EL (cell line): ENCODE results near the gene ME3.
A peak's percentile ranks its signal among the peaks of the same experiment; 100 is the strongest.

ENCODE experiments used
- DNase-seq: peaks from one replicate; pipeline ENCODE4 v3.0.0-alpha.2; 2016

ME3 gene

DNA sequence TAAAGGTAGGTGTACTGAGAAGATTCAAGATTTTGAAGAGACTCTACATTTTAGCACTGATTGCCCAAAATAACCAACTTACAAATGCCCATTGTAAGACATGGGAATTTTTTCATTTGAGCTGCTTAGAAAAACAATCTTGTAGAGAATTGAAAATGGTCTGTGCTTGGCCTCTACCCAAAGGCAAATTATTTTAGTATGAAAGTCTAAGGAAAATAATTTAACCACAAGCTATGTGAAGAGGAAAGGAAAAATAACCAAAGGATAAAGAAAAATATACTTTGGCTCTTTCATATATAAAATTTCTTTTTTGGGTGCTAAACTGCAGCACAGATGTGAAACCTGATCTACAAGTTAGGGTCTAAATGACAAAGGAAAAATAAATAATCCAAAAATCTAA lies 54.9 kb downstream of the ME3 start:
- DNase-seq, result peak; percentile 16

DNA sequence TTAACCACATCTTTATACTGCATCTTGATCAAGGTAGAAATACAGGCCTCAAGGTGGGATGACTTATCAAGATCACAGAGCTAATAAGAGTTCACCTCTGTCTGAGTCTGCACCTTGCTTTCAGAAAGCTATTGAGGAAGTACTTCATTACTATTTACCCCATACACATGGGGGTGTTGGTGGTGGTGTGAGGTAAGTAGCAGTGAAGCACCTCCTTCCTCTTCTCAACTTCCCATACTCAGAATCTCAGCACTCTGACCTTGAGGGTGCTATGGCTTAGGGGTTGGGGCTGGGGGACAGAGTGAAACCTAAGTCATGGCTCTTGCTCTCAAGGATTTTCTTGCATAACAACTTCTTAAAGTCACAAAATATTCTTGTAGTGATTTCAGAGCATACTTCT lies 56.9 kb downstream of the ME3 start:
- no peak for DNase-seq

DNA sequence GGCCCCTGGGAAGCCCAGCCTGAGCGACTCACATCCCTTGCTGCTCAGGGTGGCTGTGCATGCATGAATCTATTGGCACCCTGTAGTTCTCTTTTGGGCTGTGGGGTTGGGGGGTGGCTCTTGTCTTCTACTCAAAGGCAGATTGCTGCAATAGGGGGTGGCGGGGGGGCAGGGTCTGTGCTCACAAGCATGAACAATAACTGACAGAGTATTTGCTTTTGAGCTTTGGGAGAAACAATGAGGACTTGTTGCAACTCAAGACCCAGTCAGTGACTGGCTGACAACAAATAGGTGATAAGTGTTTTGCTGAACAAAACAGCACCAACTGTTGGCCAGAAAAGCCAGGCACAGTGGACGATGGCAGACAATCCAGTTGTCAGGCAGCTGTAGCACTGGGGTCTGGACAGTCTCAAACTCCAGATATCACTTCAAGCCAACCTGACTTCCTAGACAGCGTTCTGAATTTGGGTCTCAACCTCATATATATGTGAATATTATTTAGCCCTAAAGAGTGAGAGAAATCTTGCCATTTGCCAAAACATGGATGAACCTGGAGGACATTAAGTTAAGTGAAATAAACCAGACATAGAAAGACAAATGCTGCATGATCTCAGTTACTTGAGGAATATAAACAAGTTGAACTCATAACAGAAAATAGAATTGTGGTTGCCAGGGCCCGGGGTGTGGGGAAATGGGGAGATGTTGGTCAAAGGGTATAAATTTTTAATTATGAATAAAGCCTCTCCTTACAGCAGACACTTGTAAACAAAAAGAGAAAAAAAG lies 61.7 kb downstream of the ME3 start:
- DNase-seq, result no peak

DNA sequence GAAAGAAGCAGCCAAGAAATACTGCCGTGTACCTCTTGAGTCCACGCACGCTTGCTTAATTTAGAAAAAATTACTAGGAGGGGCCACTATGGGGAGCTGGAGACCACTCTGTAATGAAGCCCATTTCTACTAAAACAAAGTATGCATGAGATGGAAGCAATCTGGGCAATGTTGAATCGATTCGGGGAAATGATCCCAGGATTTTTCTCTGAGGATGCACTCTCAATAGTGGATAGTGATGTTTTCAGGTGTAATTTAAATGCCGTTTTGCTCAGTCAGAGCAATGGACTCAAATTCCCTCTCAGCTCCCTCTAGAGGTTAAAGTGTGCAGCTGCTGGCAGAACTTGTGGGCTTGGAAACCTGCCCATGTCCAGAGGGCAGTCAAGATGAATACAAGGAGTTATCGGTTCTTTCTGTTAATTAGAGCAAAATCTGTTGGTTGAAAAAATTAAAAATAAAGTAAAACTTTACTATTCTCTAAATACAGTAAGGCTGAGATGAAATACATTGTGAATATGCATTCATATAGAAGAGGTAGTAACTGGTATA lies 64.1 kb downstream of the ME3 start:
- DNase-seq, result peak; percentile 80

DNA sequence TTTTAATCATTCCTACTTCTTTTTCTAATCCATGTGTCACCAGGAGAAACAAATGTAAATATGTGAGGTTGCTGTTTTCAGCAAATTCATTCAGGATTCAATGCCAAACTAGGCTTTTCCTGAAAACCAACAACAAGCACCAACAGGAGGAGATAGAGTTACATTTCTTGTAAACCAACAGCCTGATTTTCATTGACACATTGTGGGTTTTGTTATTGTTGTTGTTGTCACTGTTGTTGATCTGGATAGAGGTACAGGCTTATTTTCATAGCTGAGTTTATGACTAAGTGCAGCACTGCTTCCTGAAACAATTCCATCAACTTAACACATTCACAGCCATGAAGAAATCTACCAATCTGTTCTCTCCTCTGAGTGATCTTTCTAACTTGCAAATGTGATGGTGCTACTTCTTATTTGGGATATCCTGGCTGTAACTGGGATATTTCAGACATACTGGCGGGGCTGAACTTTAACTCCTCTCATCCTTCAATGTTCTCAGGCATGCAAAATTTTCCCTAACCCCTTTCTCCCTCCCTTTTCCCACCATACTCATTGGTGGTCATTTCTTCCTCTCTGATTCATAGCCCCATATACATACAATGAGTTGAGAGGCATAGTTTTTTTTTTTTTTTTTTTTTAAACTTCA lies 65.5 kb downstream of the ME3 start:
- DNase-seq, result no peak

DNA sequence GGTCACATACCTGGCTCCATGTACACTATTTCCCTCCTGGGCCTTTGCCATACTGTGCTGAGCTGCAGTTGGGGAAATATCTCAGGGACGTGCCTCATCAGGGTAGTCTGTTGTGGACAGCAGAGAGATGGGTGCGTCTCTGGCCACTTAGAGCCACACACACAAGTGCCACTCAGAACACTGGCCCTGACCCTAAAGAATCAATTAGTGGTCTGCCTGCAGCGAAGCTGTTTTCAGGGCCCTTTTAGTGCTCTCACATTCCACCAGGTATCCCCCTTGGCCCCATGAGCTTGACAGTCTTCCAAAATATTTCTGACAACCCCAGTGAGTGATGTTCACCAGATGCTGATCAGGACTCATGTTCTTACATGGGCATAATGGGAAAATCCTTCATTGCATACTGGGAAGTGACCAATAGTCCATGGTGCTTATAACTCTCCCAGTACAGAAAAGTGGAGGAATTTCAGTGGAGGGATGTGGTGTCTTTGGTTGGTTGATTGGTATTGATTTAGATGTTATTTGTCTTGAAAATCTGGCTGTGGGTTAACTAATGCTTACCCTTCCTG lies 66.1 kb downstream of the ME3 start:
- DNase-seq, result no peak

DNA sequence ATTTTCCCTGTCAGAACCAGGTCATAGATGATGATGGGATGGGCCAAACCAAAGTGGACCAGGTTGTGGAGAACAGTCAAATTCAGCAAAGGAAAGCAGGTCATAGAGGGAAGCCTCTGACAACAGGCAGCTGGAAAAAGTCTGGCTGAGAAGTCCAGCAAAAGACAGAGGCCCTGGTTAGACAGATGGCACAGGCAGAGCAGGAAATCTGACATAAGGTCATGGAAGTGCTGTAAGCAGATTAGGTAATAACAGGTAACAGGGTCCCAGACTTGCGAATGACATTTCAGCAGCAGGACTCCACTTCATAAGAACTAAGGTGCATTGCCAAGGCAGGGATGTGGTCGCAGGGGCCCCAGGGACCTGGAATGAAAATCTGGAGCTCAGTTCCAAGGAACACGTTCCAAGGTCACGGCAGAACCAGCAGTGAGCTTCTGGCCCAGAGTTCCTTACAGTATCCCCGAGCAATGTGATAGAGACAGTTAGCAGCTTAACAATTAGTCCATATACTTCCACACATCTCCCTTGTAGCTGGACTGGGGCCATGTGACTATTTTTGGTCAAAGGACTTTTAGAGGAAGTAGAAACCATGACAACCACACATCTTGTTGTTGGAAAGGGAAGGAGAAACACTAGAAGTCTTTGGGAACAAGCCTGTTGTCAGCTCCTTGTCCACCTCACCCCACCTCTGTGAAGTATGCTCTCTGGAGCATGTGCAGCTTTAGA lies 75.4 kb downstream of the ME3 start:
- no peak for DNase-seq

DNA sequence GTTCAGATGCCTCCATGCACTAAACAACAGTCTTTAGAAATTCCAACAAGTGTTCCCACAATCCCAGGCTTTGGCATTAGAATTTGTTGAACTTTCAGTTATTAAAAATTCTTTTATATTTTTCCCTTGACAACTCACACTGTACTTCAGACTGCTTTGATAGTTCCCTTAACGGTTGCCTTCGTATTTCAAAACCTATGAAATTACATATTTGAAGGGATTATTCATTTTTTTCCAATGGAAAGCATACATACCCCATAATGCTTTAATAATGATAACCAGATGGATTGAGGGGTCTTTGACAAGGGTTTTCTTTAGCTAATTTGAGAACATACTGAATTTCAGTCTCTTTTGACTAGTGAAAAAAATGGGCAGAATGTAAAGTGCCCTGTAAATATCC lies 76.5 kb downstream of the ME3 start:
- no peak for DNase-seq

DNA sequence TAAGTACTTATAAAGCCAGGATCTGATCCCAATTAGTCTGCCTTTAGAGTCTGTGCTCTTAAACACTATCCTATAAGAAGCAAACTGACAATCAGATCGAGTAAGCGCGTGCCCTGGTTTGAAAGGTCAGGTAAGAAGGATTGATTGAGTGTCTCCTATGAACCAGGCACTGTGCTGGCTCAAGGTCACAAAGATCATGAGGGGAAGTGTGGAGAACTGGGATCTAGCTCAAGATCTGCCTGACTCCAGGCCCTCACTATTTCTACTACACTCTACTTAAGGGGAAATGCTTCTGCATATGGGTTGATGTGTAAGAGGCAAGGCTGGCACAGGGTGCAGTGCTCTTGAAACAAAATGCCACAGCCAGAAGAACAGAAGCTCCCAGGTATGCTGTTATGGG lies 77.0 kb downstream of the ME3 start:
- no peak for DNase-seq

DNA sequence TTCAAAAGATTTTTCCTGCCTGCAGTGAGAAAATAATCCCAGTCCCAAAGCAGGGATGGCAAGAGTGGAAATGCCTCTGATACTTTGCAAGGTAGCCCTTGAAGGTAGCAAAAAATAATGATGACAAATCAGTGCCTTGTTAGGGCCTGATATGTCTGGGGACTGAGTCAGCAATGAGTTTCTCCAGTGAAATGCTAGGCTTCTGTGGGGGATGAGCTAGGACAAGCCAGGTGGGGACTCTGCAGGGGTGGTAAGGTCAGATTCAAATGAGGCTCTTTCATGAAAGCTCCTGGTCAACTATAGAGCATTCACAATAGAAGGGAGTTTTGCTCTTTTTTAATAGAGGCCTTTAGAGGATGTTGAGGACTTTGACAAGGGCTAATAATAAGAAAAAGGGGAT lies 77.7 kb downstream of the ME3 start:
- peak; percentile 46 for DNase-seq

DNA sequence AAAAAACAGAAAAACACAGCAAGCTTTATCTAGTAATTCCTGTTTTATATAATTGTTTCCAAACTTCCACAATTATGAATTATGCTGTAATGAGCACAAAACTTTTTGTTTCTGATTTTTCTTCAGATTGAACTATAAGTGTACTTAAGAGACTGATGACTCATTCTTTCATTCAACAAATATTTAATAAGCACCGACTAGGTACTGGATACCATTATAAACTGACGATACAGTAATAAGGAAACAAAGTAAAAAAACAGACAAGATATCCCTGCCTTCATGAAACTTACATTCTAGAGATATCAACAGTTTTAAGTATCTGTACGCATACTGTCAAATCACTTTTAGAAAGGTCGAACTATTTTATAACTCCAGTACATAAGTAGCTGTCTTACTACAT lies 78.6 kb downstream of the ME3 start:
- no peak for DNase-seq

DNA sequence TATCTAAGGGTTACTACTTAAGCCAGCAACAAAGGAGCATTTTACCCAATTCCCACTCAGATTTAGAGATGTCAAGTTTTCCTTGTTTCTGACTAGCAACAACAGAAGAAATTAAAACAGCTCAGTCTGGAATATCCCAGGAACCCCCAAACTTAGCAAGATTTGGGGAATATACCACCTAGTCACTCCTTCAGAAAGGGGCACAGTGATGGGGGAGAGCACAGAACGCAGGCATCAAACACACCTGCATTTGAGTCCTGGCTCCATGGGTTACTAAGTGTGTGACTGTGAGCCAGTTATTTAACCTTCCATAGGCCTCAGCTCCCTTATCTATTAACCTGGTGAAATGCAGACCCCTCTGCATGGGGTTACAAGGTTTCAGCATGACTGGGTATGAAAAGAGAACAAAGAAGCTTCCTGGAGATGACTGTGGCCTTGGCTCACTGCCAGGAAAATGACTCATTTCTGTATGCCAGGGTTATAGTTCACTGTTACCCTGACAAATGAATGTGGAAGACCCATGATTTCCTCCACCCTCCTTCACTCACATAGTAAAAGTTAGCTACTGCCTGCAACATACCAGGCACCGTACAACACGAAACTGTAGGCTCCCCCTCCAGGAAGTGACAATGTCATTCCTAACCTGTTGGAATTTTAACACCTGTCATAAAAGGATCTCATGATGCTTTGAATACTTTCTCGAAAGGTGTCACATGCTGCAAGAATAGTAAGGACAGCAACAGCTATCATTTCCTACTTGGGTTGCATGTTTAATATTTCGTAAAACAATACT lies 79.6 kb downstream of the ME3 start:
- peak; percentile 93 for DNase-seq

DNA sequence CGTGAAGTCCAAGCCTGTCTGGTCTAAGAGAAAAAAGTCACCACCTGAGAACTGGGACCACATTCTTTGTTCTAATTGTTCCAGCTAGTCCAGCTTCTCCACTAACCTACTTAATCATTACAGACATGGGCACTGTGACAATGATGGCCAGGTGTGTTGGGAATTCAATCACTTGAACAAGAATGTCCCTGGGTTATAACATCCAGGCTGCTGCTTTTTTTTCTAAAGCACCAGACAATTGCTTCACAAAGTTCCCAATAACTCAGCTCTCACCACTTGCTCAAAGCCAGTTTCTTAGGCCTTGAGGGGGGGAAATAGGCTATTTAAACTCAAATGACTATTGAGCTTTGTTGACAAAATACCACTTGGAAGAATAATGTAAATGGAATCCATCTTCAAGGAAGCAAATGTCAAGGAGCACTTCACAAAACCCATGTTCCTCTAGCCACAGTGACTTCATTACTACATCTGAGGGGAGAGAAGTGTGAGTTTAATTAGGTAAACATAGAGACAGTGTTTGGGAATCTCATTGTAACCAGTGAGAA lies 80.3 kb downstream of the ME3 start:
- peak; percentile 66 for DNase-seq

DNA sequence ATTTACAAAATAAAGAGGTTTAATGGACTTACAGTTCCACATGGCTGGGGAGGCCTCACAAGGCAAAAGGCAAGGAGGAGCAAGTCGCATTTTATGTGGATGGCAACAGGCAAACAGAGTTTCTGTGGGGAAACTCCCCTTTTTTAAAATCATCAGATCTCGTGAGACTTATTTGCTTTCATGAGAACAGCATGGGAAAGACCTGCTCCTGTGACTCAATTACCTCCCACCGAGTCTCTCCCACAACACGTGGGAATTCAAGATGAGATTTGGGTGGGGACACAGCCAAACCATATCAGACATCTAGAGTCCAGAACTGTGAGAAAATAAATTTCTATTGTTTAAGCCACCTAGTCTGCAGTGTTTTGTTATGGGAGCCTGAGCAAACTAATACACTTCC lies 80.8 kb downstream of the ME3 start:
- DNase-seq, result no peak

DNA sequence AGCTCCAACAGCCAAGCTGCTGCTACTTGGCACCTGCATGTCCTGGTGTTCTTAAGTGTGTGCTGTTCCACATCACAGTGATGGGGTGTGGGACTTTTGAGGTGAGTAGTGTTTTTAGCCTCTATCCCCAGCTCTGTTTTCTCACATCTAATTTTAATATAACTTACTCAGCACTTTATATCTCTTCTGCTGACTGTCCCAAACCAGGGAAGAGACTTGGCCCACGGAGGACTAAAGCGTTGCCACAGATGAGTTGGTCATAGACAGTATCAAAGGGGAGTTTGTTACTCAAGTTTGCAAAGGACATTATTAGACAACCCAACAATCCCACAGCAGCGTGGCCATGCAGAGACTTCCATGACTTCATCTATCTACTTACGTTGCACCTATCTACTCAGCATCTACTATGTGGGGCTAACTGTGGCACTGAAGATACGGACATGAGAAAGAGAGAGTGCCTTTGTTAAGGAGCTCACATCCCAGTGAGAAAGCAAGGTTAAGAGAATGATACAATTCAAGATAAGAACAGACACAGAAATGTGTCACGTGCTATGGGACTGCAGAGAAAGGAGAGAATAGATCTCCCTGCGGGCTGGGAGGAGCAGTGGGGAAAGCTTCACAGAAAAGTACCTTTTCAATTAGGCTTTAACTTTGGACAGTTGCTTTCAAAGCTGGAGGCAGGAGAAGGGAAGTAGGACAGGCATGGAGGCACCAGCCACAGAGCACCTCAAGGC lies 82.4 kb downstream of the ME3 start:
- no peak for DNase-seq

DNA sequence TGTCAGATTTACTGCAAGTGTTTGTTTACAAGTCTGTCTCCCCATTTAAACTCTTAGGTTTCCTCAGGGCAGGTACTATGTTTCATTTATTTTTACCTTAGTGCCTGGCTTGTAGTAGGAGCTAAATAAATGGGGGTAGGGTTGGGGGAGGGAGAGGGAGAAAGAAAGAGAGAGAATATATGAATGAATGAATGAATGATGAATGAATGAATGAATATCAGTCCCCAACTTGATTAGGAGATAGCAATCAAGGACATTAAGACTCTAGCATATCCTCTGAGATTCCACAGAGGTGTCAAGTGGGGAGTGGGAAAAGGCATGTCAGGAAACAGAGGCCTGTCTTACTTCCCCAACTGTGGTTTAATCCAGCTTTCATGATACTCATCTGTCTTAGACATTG lies 83.2 kb downstream of the ME3 start:
- no peak for DNase-seq

DNA sequence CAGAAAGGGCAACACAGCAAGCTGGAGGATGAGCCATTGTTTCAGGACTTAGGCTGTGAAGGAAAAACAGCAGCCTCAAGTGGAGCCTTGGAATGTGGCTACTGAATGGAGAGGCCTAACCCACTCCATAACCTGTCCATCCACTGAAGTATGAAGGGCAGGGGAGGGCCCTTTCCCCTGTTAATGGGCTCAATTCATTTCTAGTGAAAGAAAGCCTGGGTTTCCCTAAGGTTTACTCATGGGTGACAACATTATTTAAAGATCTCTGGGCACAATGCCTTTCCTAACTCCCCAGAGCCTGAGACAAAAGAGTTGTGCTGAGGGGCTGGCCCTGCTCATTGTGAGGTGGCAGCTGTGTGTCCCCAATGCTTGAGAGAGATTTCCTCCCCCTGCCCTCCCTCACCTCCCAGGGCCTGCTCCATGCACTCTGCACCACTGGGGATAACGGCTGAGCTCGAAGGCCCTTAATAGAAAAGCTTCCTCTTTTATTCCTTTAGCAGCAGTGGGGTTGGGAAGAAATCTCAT lies 83.8 kb downstream of the ME3 start:
- DNase-seq, result no peak

DNA sequence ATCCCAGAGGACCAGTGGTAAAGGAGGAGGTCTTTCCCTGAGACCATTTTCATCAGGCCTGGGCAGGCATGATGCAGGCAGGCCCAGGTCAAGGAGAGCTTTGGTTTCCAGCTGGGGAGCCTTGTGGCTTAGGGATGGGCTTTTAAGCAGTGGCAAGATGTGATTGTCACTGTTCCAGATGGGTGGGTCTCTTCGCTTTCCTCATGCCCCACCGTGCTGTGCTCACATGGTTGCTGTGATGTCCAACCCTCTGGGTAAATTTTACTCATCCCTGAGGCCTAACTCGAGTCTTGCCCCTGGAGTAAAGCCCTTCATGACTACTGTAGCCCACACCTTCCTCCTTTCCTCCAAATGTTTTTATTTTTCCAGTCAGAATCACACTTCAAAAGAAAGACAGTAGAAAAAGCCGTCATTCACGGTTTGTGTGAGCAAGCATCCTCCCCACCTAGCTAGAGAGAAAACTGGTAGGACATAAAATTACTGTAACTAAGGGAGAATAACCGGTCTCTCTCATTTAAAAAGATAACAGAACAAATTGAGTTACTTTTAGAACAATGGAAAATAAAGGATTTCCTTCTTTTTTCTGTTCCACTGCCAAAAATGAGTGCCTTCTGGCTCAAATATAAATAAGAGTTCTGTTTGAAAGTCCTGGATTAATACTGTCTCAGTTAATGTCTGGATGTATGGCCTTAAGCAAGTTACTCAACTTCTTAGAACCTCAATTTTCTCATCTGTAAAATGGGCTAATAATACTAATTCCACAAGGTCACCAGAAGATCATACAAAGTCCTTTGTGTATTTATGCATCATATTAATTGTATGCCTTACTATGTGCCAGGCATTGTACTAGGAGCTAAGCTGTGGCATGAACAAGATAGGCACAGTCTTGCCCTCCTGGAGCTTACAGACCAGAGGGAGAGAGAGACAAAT lies 84.9 kb downstream of the ME3 start:
- no peak for DNase-seq

DNA sequence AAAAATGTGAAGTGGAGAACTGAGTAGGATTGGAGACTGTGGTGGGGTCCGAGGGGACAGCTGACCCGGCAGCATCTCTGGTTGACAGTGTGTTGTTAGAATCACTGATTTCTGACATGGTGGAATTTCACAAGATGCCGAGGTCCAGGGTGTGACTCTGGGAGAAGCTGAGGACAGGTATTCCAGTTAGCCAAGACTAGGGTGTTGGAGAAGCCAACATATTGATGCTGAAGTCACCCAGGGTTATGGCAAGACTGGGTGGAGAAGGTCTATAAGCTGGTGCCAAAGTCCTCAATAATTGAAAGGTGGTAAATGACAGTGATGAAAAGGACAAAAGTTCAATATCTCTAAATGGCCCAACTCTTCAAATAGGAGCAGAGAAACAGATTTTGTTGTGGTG lies 86.1 kb downstream of the ME3 start:
- DNase-seq, result no peak

DNA sequence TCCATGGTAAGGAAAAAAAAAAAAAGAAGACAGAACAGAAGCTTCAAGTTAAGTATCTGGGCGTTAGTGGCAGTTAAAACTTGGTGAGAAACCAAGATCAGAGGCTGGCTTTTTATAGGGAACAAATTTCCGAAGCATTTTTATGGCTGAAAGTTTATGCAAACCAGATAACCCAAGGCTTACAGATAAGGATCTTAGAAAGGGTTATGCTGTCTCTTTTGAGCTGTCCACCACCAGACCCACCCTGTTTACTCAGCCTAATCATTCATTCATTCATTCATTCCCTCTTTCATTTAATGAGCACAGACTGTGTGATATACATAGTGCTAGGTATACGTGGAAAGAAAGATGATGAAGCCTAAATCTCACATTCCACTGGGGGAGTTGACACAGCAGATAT lies 89.5 kb downstream of the ME3 start:
- DNase-seq, result no peak
